ENCODE measurements around the gene STK32B. TPM values are rescaled to one million over a fixed set of nuclear protein-coding genes. Genes with fewer than 3 reads are reported as not detected.
A peak's percentile ranks its signal among the peaks of the same experiment; 100 is the strongest.

Gene STK32B
- total and polyA plus RNA-seq, 12 donors: 0.16 to 6.8 (median 0.52) TPM

GRCh38 chr4:5141802-5142201, 90.5 kb downstream of the STK32B start:
- 76 to 85% (median 78%) methylated on average over 4 of the region's 4 CpGs for WGBS, 4 donors
- no peaks in the 10 kb centered on the region for H3K36me3 ChIP-seq (replicated peaks in 1 of 2)
- no peak overlapping the region for H3K4me3 ChIP-seq
- H3K27me3 ChIP-seq: no peaks in the 10 kb centered on the region
- intact Hi-C loops (cut with DNase I): no loop called here
- TF ChIP-seq POLR2A (IDR thresholded peaks at IDR 0.05): no peak
- TF ChIP-seq CTCF (IDR thresholded peaks at IDR 0.05): no peak
- H3K9me3 ChIP-seq (replicated peaks in 1 of 3): no peaks in the 10 kb centered on the region
- no peak for DNase-seq
- H3K4me1 ChIP-seq (replicated peaks in 1 of 2): no peaks in the 10 kb centered on the region
- H3K27ac ChIP-seq: no peak overlapping the region

GRCh38 chr4:5142726-5143125, 91.4 kb downstream of the STK32B start:
- H3K27me3 ChIP-seq: no peaks in the 10 kb centered on the region
- TF ChIP-seq CTCF (IDR thresholded peaks at IDR 0.05) (peak; percentile 27 to 55 (median 46)), POLR2A (IDR thresholded peaks at IDR 0.05) (no peak)
- intact Hi-C loops (cut with DNase I): no loop called here
- DNase-seq: peak; percentile 17 to 56 (median 43)
- no peak overlapping the region for H3K4me3 ChIP-seq
- no peaks in the 10 kb centered on the region for H3K36me3 ChIP-seq (replicated peaks in 1 of 2)
- no peak overlapping the region for H3K27ac ChIP-seq
- WGBS, 4 donors: 74 to 91% (median 85%) methylated on average over 3 of the region's 3 CpGs
- H3K9me3 ChIP-seq (replicated peaks in 1 of 3): no peaks in the 10 kb centered on the region
- no peaks in the 10 kb centered on the region for H3K4me1 ChIP-seq (replicated peaks in 1 of 2)

GRCh38 chr4:5143306-5143861, 92.1 kb downstream of the STK32B start:
- DNase-seq: no peak
- Histone ChIP-seq H3K27me3 (no peaks in the 10 kb centered on the region), H3K36me3 (replicated peaks in 1 of 2) (no peaks in the 10 kb centered on the region), H3K9me3 (replicated peaks in 1 of 3) (no peaks in the 10 kb centered on the region), H3K4me3 (no peak overlapping the region), H3K4me1 (replicated peaks in 1 of 2) (no peaks in the 10 kb centered on the region), H3K27ac (no peak overlapping the region)
- intact Hi-C loops (cut with DNase I): no loop called here
- TF ChIP-seq CTCF (IDR thresholded peaks at IDR 0.05) (no peak), POLR2A (IDR thresholded peaks at IDR 0.05) (no peak)
- WGBS, 4 donors: 78 to 88% (median 82%) methylated on average over 3 of the region's 3 CpGs

- 58 to 93% (median 81%) methylated on average over 4 of the region's 4 CpGs for WGBS, 4 donors
- no peak overlapping the region for H3K27ac ChIP-seq
- DNase-seq: no peak
- H3K9me3 ChIP-seq (replicated peaks in 1 of 3): no peaks in the 10 kb centered on the region
- no peaks in the 10 kb centered on the region for H3K27me3 ChIP-seq
- H3K4me3 ChIP-seq: no peak overlapping the region
- H3K36me3 ChIP-seq (replicated peaks in 1 of 2): no peaks in the 10 kb centered on the region
- intact Hi-C loops (cut with DNase I): no loop called here
- TF ChIP-seq CTCF (IDR thresholded peaks at IDR 0.05) (no peak), POLR2A (IDR thresholded peaks at IDR 0.05) (no peak)
- no peaks in the 10 kb centered on the region for H3K4me1 ChIP-seq (replicated peaks in 1 of 2)
Observed at GRCh38 chr4:5143940-5144339, 92.7 kb downstream of the STK32B start.
